Ascending aorta (tissue), 2 donors: ENCODE measurements around the gene MAN1B1. TPM values are rescaled to one million over a fixed set of nuclear protein-coding genes. Genes with fewer than 3 reads are reported as not detected.

ENCODE experiments used
- DNase-seq, 2 donors: peaks; one replicate each; pipeline ENCODE4 v3.0.0-alpha.2; 2019; ENCODE audit warnings: low spot score in 2 of 2
- H3K27ac ChIP-seq, 2 donors: fragments of 200-600 bp; sonication (generic); one replicate each; pipeline ENCODE4 v1.5.1; 2016 to 2017; ENCODE audit warnings: mild to moderate bottlenecking in 1 of 2
- H3K27me3 ChIP-seq: fragments of 200-600 bp; sonication (generic); one replicate; pipeline ENCODE4 v1.5.1; 2017
- H3K36me3 ChIP-seq, 2 donors: fragments of 200-600 bp; sonication (generic); one replicate each; pipeline ENCODE4 v1.5.1; 2016
- H3K4me1 ChIP-seq, 2 donors: fragments of 200-600 bp; sonication (generic); one replicate each; pipeline ENCODE4 v1.5.1; 2016 to 2017; ENCODE audit warnings: mild to moderate bottlenecking in 1 of 2
- H3K4me3 ChIP-seq, 2 donors: fragments of 200-600 bp; sonication (generic); one replicate each; pipeline ENCODE4 v1.5.1; 2016 to 2017; ENCODE audit warnings: mild to moderate bottlenecking in 1 of 2
- H3K9me3 ChIP-seq, 2 donors: fragments of 200-600 bp; sonication (generic); one replicate each; pipeline ENCODE4 v1.5.1; 2016
- CTCF ChIP-seq, 3 experiments: fragments of 200-600 bp in 2 of 3; fragments of 450-650 bp in 1 of 3; sonication (generic) in 2 of 3; IDR thresholded peaks; one replicate each; pipeline ENCODE4 v1.5.1; 2016 to 2019; ENCODE audit warnings: antibody characterized with exemption in 3 of 3, mild to moderate bottlenecking in 1 of 3, moderate library complexity in 1 of 3
- intact Hi-C: fragments of 100-400 bp; cut with DNase I; formaldehyde crosslinking; loops from one replicate; pipeline ENCODE4 v1.15.1; 2023
- total RNA-seq: library from RNA; depleted of rRNA; stranded (reverse); fragments of >200 nt; gene quantifications from one replicate; pipeline ENCODE4 v1.1.0, GENCODE V29; 2016

The MAN1B1 gene
- total RNA-seq, 1 donor from 2014 or later, result 85.3 TPM

DNA sequence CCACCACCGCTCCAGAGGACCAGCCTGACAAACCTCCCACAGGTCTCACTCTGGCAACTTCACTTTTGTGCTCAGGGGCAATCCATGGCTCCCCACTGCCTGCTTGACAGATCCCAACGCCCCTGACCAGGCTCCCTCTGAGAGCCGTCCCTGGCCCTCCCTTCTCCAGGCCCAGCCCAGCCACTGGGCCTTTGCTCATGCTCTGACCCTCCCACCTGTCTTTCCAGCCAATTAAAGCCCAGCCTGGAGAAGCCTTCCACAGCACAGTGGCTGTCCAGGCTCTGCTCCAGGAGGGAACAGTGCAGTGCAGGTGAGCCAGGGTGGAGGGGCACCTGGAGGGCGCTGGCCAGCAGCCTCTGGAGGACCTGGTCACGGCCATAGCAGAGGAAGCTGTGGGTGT is 36.2 kb upstream of the MAN1B1 start:
- peaks cover 34% of the 10 kb centered on the region for H3K27me3 ChIP-seq
- TF ChIP-seq CTCF (IDR thresholded peaks at IDR 0.05), result no peak
- H3K4me1 ChIP-seq, result peaks cover 5 to 20% of the 10 kb centered on the region in 2 donors
- H3K4me3 ChIP-seq, result no peak overlapping the region
- no peaks in the 10 kb centered on the region for H3K36me3 ChIP-seq
- intact Hi-C loops, result no loop called here
- no peak overlapping the region for H3K27ac ChIP-seq
- H3K9me3 ChIP-seq, result no peaks in the 10 kb centered on the region
- no peak for DNase-seq

GRCh38 chr9:137051145-137051724 is 35.5 kb upstream of the MAN1B1 start:
- intact Hi-C loops, result no loop called here
- no peaks in the 10 kb centered on the region for H3K9me3 ChIP-seq

GRCh38 chr9:137052293-137052692 is 34.5 kb upstream of the MAN1B1 start:
- intact Hi-C loops, result no loop called here
- Histone ChIP-seq H3K4me1 (peaks cover 5 to 16% of the 10 kb centered on the region in 2 donors), H3K27me3 (peaks cover 29% of the 10 kb centered on the region)

More at GRCh38 chr9:137051145-137051724, 35.5 kb upstream of the MAN1B1 start:
- no peak overlapping the region for H3K4me3 ChIP-seq
- DNase-seq, result no peak
- no peak overlapping the region for H3K27ac ChIP-seq
- peaks cover 34% of the 10 kb centered on the region for H3K27me3 ChIP-seq
- TF ChIP-seq CTCF (IDR thresholded peaks at IDR 0.05), result no peak
- peaks cover 5 to 20% of the 10 kb centered on the region in 2 donors for H3K4me1 ChIP-seq
- no peaks in the 10 kb centered on the region for H3K36me3 ChIP-seq

GRCh38 chr9:137052998-137053943 is 33.5 kb upstream of the MAN1B1 start:
- Histone ChIP-seq H3K4me1 (peaks cover 5 to 16% of the 10 kb centered on the region in 2 donors), H3K9me3 (no peaks in the 10 kb centered on the region), H3K4me3 (peak overlapping the region in 1 of 2 donors; percentile 36), H3K27me3 (peaks cover 28% of the 10 kb centered on the region), H3K27ac (no peak overlapping the region), H3K36me3 (no peaks in the 10 kb centered on the region)
- no peak for DNase-seq
- intact Hi-C loops, result no loop called here
- no peak for TF ChIP-seq CTCF (IDR thresholded peaks at IDR 0.05)

More at GRCh38 chr9:137052293-137052692, 34.5 kb upstream of the MAN1B1 start:
- Histone ChIP-seq H3K36me3 (no peaks in the 10 kb centered on the region), H3K27ac (no peak overlapping the region), H3K4me3 (no peak overlapping the region), H3K9me3 (no peaks in the 10 kb centered on the region)
- DNase-seq, result no peak
- TF ChIP-seq CTCF (IDR thresholded peaks at IDR 0.05), result no peak

DNA sequence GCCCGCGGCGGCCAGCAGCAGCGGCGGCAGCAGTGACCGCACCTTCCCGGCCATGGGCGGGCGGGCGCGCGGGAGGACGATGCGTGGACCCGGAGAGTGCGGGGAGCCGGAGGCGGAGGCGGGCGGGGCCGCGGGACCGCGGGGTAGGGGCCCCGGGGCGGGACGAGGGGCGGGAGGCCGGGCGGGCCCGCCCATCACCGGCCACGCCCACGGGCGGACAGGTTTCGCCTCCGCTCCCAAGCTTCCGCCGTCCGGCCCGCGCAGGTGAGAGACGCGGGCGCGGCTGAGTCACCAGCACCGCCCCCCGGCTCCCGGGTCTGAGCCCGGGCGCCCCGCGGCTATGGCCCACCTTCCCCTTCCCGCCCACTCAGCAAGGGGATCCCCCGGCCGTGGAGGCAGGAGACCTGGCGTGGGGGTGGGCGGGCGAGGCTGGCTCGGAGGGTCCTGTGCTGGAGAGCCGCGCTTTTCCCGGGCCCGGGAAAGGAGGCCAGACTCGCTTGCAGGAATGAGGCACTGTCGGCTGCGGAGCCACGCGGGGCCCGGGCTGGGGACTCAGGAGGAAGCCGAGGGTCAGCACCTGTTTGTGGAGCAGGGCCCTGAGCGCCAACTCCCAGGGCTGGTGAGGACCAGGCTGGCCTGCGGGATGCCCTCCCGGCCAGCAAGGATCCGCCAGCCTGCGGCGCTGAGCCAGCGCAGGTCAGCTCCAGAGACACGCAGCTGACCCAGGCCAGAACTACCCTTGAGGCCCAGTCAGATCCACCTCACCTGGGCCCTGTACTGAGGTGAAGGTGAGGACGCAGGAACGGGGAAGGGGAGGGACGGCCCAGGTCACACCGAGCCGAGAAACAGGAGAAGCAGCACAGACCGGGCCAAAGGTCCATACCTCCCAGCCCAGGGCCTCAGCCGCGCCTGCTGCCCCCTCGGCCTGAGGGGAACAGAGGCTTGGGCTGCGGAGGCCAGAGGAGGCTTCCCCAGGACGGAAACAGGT is 32.5 kb upstream of the MAN1B1 start, which contains the start of gene ENTPD2:
TSS of gene ENTPD2 (minus strand) at position 118 of the 988 bp plus-strand sequence. CDS start at position 54, 64 bp downstream.
- no peaks in the 10 kb centered on the region for H3K9me3 ChIP-seq
- peak within 1 kb of the TSS in 1 of 2 donors; percentile 36 for H3K4me3 ChIP-seq
- no peak for DNase-seq
- no peaks in the 10 kb centered on the region for H3K36me3 ChIP-seq
- intact Hi-C loops, result no loop called here
- H3K27ac ChIP-seq, result no peak within 1 kb of the TSS
- no peak for TF ChIP-seq CTCF (IDR thresholded peaks at IDR 0.05)
- H3K27me3 ChIP-seq, result peaks cover 20% of the 10 kb centered on the region
- H3K4me1 ChIP-seq, result peaks cover 5 to 16% of the 10 kb centered on the region in 2 donors
